Uterus (tissue), 2 donors: Measurements from ENCODE around the gene TK1.

ENCODE experiments used
- CTCF ChIP-seq, 4 experiments: fragments of 200-600 bp in 2 of 4; fragments of 450-650 bp in 2 of 4; sonication (generic) in 2 of 4; IDR thresholded peaks; one replicate each; pipeline ENCODE4 v1.5.1; 2016 to 2019; ENCODE audit warnings: antibody characterized with exemption in 4 of 4, mild to moderate bottlenecking in 2 of 4, moderate library complexity in 1 of 4
- POLR2A ChIP-seq, 2 donors: fragments of 450-650 bp; IDR thresholded peaks; one replicate each; pipeline ENCODE4 v1.6.1; 2016; ENCODE audit warnings: antibody characterized with exemption in 2 of 2, mild to moderate bottlenecking in 1 of 2, moderate library complexity in 1 of 2

DNA sequence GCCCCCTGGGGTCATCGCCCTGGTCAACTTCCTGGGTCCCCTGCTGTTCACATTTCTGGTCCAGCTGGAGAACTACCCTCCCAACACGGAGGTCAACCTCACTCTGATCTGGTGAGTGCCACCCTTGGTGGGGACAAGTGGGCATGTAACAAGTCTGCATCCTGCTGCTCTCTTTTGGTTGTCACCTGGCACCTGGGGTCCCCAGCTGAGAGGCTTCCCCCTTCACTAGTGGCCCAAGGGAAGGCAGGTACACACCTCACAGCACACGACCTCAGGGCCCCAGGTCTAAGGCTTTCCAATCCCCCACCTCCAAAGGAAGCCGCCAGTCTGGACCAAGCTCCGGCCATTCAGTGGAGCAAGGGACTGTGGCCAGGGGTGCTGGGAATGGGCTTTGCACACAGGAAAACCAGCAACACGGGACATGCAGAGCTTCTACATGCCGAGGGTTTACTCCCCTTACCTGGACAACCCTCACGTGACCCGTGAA is 51.9 kb downstream of the TK1 start:
- TF ChIP-seq POLR2A (IDR thresholded peaks at IDR 0.05) (no peak), CTCF (IDR thresholded peaks at IDR 0.05) (no peak)
